Panc1 (cell line): ENCODE data around the gene LRMDA. TPM values are rescaled to one million over a fixed set of nuclear protein-coding genes. Genes with fewer than 3 reads are reported as not detected.

Experiments
- ATAC-seq: fragments of 200-7000 bp; cut with Tn5 transposase; 2 replicates; pipeline ENCODE4 v1.9.1; 2020; ENCODE audit warnings: mild to moderate bottlenecking, moderate library complexity
- BruUV-seq: library from RNA; stranded (reverse); fragments of 400-500 nt; replicated peaks from 2 replicates; lab custom pipeline; 2021; lab: Mats Ljungman, UMichigan
- CTCF ChIA-PET: fragments of 300-600 bp; sonication (Branson Sonifier 250); formaldehyde crosslinking; loops from one replicate; lab custom pipeline; 2022; ENCODE audit warnings: antibody characterized with exemption; lab: Charles Lee
- POLR2A ChIA-PET: fragments of 300-600 bp; sonication (Branson Sonifier 250); formaldehyde crosslinking; loops from one replicate; lab custom pipeline; 2022; ENCODE audit warnings: antibody characterized with exemption; lab: Charles Lee
- DNase-seq: peaks from one replicate; pipeline ENCODE4 v3.0.0-alpha.2; 2010; ENCODE audit warnings: low read depth, low spot score
- H3K27ac ChIP-seq: 2 replicates; pipeline ENCODE4 v1.5.1; 2011; ENCODE audit warnings: mild to moderate bottlenecking, low read length, inconsistent platforms
- H3K27me3 ChIP-seq: fragments of 200-500 bp; sonication (Bioruptor generic); 2 replicates; pipeline ENCODE4 v1.6.0; 2014; ENCODE audit warnings: low read length, inconsistent platforms; ENCODE audit not compliant: control insufficient read depth, insufficient read depth
- H3K36me3 ChIP-seq: fragments of 200-500 bp; sonication (Bioruptor generic); 2 replicates; pipeline ENCODE4 v1.5.1; 2014; ENCODE audit warnings: inconsistent platforms, mild to moderate bottlenecking, low read length, moderate library complexity; ENCODE audit not compliant: control insufficient read depth, insufficient read depth
- H3K4me1 ChIP-seq: 2 replicates; pipeline ENCODE4 v1.5.1; 2011; ENCODE audit warnings: inconsistent platforms, mild to moderate bottlenecking, low read length, moderate library complexity; ENCODE audit not compliant: control insufficient read depth, insufficient read depth
- H3K4me3 ChIP-seq, 2 experiments: 2 replicates each; pipeline ENCODE4 v1.5.1; 2011 to 2012; ENCODE audit warnings: low read depth in 2 of 2, low read length in 2 of 2, mild to moderate bottlenecking in 2 of 2, inconsistent platforms in 1 of 2, moderate library complexity in 1 of 2
- H3K9me3 ChIP-seq: fragments of 200-500 bp; sonication (Bioruptor generic); 2 replicates; pipeline ENCODE4 v1.5.1; 2014; ENCODE audit warnings: low read depth, mild to moderate bottlenecking, inconsistent platforms, low read length, moderate library complexity; ENCODE audit not compliant: control insufficient read depth, insufficient read depth
- CTCF ChIP-seq: fragments of 450-650 bp; IDR thresholded peaks from 2 replicates; pipeline ENCODE4 v1.5.1; 2017; ENCODE audit warnings: mild to moderate bottlenecking
- POLR2AphosphoS5 ChIP-seq: IDR thresholded peaks from 2 replicates; pipeline ENCODE4 v1.6.1; 2012; ENCODE audit warnings: mild to moderate bottlenecking, low read depth, low read length, moderate library complexity
- REST ChIP-seq, 2 experiments: IDR thresholded peaks; 2 replicates each; pipeline ENCODE4 v1.6.1; 2011 to 2012; ENCODE audit warnings: low read depth in 2 of 2, control low read depth in 1 of 2, low read length in 1 of 2, mild to moderate bottlenecking in 1 of 2, moderate library complexity in 1 of 2; ENCODE audit not compliant: insufficient read depth in 1 of 2
- SIN3A ChIP-seq: IDR thresholded peaks from 2 replicates; pipeline ENCODE4 v1.6.1; 2012; ENCODE audit warnings: low read depth, mild to moderate bottlenecking, low read length, moderate library complexity, borderline replicate concordance; ENCODE audit not compliant: insufficient read depth
- TCF7L2 ChIP-seq: IDR thresholded peaks from 2 replicates; pipeline ENCODE4 v1.6.1; 2011; ENCODE audit warnings: mild to moderate bottlenecking, low read depth, low read length, inconsistent platforms
- in situ Hi-C: cut with HindIII; loops from 2 replicates; pipeline ENCODE4 v1.10.0; 2016; ENCODE audit warnings: low sequenced_read_pairs, low pct_unique_long_range_greater_than_20kb
- intact Hi-C: fragments of 100-400 bp; cut with micrococcal nuclease; formaldehyde crosslinking; loops from one replicate; pipeline ENCODE4 v1.10.0; 2022; ENCODE audit not compliant: unreplicated experiment
- total RNA-seq: library from RNA; stranded (reverse); gene quantifications from one replicate; pipeline ENCODE4 v1.2.1, GENCODE V29; 2021; ENCODE audit not compliant: unreplicated experiment

LRMDA gene
- total RNA-seq, 1 experiment from 2014 or later: 1.2 TPM

DNA sequence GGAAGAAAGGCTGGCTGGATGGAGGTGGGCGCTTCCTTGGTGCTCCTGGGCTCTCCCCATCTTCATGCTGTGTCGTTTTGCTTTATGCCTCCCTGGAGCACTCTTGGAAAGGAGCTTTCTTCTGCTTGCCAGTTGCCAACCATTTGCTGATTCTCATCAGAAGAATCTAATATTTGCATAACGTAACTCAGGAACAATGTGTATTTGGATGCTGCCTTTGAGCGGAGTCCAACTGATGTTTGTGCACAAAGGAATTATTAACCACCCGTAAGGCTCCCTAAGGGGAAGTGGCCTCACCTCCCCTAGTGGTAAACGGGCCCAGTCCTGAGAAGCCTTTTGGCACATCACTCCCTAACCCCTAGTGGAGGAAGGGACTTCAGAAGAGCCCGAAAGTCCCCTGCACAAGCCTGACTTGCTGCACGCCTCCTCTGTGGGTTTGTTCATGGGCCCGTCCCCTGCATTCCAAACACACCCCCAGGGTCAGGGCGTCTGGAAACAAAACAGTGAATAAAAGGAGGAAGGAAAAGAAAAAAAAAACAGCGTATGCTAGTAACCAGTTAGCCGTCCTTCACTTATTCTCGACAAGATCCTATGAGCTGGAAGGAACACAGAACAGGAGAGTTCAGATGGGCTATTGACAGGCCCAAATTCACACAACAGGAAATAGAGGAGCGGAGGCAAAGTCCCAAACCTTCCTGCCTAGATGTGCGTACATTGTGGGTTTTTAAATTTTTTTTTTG, 602.2 kb downstream of the LRMDA start:
- H3K4me1 ChIP-seq: no peaks in the 10 kb centered on the region
- TF ChIP-seq POLR2AphosphoS5 (no peak), TCF7L2 (no peak), REST (IDR thresholded peaks at IDR 0.05; ENCODE audit: insufficient read depth in 1 of 2, low read depth in 2 of 2, low read length in 1 of 2) (no peak), SIN3A (no peak), CTCF (no peak)
- H3K9me3 ChIP-seq: no peaks in the 10 kb centered on the region
- DNase-seq (no peak), ATAC-seq (no peak)
- ChIA-PET POLR2A (no interaction called here), CTCF (interaction anchor here (0.6 kb wide), 1 partner anchor 755 kb away, joined by 9 read pairs; no protein-coding TSS in a partner anchor)
- H3K27ac ChIP-seq: no peak overlapping the region
- BruUV-seq: no TSS peak
- no peaks in the 10 kb centered on the region for H3K27me3 ChIP-seq
- in situ Hi-C loops: no loop called here
- no peak overlapping the region for H3K4me3 ChIP-seq
- no peaks in the 10 kb centered on the region for H3K36me3 ChIP-seq
- intact Hi-C loops: loop anchor here (10.0 kb wide), 1 partner anchor 271 kb away; no protein-coding TSS in a partner anchor

- DNase-seq (no peak), ATAC-seq (no peak)
- H3K4me1 ChIP-seq: no peaks in the 10 kb centered on the region
- POLR2A ChIA-PET: no interaction called here
- intact Hi-C loops: loop anchor here (5.0 to 10.0 kb wide), 2 partner anchors 270 to 632 kb away; partner anchors contain the start of gene ZNF503
- in situ Hi-C loops: no loop called here
- no peak overlapping the region for H3K4me3 ChIP-seq
- no peaks in the 10 kb centered on the region for H3K27me3 ChIP-seq
- BruUV-seq: no TSS peak
- CTCF ChIA-PET: no interaction called here
- H3K36me3 ChIP-seq: no peaks in the 10 kb centered on the region
- H3K27ac ChIP-seq: no peak overlapping the region
- TF ChIP-seq CTCF: no peak
- TF ChIP-seq TCF7L2: no peak
- TF ChIP-seq REST (IDR thresholded peaks at IDR 0.05; ENCODE audit: insufficient read depth in 1 of 2, low read depth in 2 of 2, low read length in 1 of 2): no peak
- TF ChIP-seq SIN3A: no peak
- no peak for TF ChIP-seq POLR2AphosphoS5
- peaks cover 4% of the 10 kb centered on the region; the same call in 1 of the 2 replicates for H3K9me3 ChIP-seq
These were observed 603.2 kb downstream of the LRMDA start for GRCh38 chr10:76034353-76035205.
